Measurements from ENCODE around the gene CDK13. TPM values are rescaled to one million over a fixed set of nuclear protein-coding genes. Genes with fewer than 3 reads are reported as not detected.

The CDK13 gene
- total RNA-seq, 1 donor from 2014 or later, result 45.3 TPM

DNA sequence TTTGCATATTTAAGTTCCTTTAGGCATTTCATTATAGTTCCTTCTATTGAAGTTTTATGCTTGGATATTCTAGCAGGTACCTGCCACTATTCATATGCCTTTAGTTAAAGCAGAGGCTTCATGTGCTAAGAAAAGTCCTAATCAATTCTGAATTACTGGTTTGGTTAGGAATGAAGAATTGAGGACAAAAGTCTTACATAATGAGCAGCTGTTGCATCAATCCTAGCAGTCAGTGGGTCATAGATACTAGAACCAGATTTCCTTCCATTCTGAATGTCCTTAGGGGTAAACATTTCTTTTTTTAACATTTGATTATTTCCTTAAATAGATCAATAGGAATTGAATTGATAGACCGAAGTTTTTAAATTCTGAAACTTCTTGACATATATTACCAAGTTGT is 59.2 kb downstream of the CDK13 start:
- Mint-ChIP-seq H3K4me3 (ENCODE audit: unreplicated experiment) (no peak overlapping the region), H3K27ac (ENCODE audit: unreplicated experiment) (no peak overlapping the region), H3K36me3 (ENCODE audit: low read depth, unreplicated experiment) (peaks cover 11% of the 10 kb centered on the region), H3K4me1 (ENCODE audit: low read depth, unreplicated experiment) (peaks cover 11% of the 10 kb centered on the region), H3K27me3 (ENCODE audit: low read depth, unreplicated experiment) (no peaks in the 10 kb centered on the region), H3K9me3 (ENCODE audit: unreplicated experiment) (no peaks in the 10 kb centered on the region)
- H3K9me3 ChIP-seq (ENCODE audit: insufficient read depth, low read depth, low read length), result no peaks in the 10 kb centered on the region
- no peak overlapping the region for H2AFZ ChIP-seq (ENCODE audit: low read depth, low read length)
- peaks cover 2% of the 10 kb centered on the region for H3K36me3 ChIP-seq (ENCODE audit: insufficient read depth, low read length)
- H3K4me1 ChIP-seq (ENCODE audit: insufficient read depth, low read length), result peaks cover 8% of the 10 kb centered on the region
- no peak overlapping the region for H3K4me3 ChIP-seq (ENCODE audit: insufficient read depth, low read depth, low read length)
- no peak for DNase-seq (ENCODE audit: low read depth)
- peaks cover 8% of the 10 kb centered on the region for H3K79me2 ChIP-seq (ENCODE audit: insufficient read depth, low read length)
- no peaks in the 10 kb centered on the region for H3K27me3 ChIP-seq (ENCODE audit: insufficient read depth, low read length)
- peaks cover 34% of the 10 kb centered on the region for H4K20me1 ChIP-seq (ENCODE audit: insufficient read depth, low read length)
- TF ChIP-seq, protein P1, sequence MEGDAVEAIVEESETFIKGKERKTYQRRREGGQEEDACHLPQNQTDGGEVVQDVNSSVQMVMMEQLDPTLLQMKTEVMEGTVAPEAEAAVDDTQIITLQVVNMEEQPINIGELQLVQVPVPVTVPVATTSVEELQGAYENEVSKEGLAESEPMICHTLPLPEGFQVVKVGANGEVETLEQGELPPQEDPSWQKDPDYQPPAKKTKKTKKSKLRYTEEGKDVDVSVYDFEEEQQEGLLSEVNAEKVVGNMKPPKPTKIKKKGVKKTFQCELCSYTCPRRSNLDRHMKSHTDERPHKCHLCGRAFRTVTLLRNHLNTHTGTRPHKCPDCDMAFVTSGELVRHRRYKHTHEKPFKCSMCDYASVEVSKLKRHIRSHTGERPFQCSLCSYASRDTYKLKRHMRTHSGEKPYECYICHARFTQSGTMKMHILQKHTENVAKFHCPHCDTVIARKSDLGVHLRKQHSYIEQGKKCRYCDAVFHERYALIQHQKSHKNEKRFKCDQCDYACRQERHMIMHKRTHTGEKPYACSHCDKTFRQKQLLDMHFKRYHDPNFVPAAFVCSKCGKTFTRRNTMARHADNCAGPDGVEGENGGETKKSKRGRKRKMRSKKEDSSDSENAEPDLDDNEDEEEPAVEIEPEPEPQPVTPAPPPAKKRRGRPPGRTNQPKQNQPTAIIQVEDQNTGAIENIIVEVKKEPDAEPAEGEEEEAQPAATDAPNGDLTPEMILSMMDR (IDR thresholded peaks at IDR 0.05; ENCODE audit: insufficient read depth, low read depth, low read length), result no peak
- TF ChIP-seq EZH2 (IDR thresholded peaks at IDR 0.05; ENCODE audit: insufficient read depth, low read length), result no peak
- H3K27ac ChIP-seq (ENCODE audit: low read depth, low read length), result no peak overlapping the region
- no peak overlapping the region for H3K4me2 ChIP-seq (ENCODE audit: low read length)
- no peak for FAIRE-seq
- H3K9ac ChIP-seq (ENCODE audit: low read length), result no peak overlapping the region

- no peak overlapping the region for H3K27ac Mint-ChIP-seq (ENCODE audit: unreplicated experiment)
- no peak for FAIRE-seq
Observed at GRCh38 chr7:40014376-40014775, 64.3 kb downstream of the CDK13 start.

GRCh38 chr7:40015790-40016296 is 65.8 kb downstream of the CDK13 start:
- peaks cover 10% of the 10 kb centered on the region for H3K36me3 ChIP-seq (ENCODE audit: insufficient read depth, low read length)
- H3K4me2 ChIP-seq (ENCODE audit: low read length), result peak overlapping the region; percentile 19
- H3K9ac ChIP-seq (ENCODE audit: low read length), result no peak overlapping the region
- no peak for TF ChIP-seq EZH2 (IDR thresholded peaks at IDR 0.05; ENCODE audit: insufficient read depth, low read length)
- TF ChIP-seq, protein P1 (IDR thresholded peaks at IDR 0.05; ENCODE audit: insufficient read depth, low read depth, low read length), result no peak
- no peaks in the 10 kb centered on the region for H3K27me3 Mint-ChIP-seq (ENCODE audit: low read depth, unreplicated experiment)
- H3K27ac ChIP-seq (ENCODE audit: low read depth, low read length), result no peak overlapping the region
- H3K9me3 Mint-ChIP-seq (ENCODE audit: unreplicated experiment), result no peaks in the 10 kb centered on the region
- H3K36me3 Mint-ChIP-seq (ENCODE audit: low read depth, unreplicated experiment), result peaks cover 7% of the 10 kb centered on the region
- no peak for FAIRE-seq
- H3K4me1 Mint-ChIP-seq (ENCODE audit: low read depth, unreplicated experiment), result peaks cover 11% of the 10 kb centered on the region
- no peak overlapping the region for H3K27ac Mint-ChIP-seq (ENCODE audit: unreplicated experiment)
- H3K4me3 ChIP-seq (ENCODE audit: insufficient read depth, low read depth, low read length), result no peak overlapping the region
- H3K79me2 ChIP-seq (ENCODE audit: insufficient read depth, low read length), result peaks cover 6% of the 10 kb centered on the region
- no peaks in the 10 kb centered on the region for H3K27me3 ChIP-seq (ENCODE audit: insufficient read depth, low read length)
- H3K9me3 ChIP-seq (ENCODE audit: insufficient read depth, low read depth, low read length), result no peaks in the 10 kb centered on the region
- H2AFZ ChIP-seq (ENCODE audit: low read depth, low read length), result no peak overlapping the region
- H4K20me1 ChIP-seq (ENCODE audit: insufficient read depth, low read length), result peaks cover 23% of the 10 kb centered on the region
- no peak overlapping the region for H3K4me3 Mint-ChIP-seq (ENCODE audit: unreplicated experiment)
- H3K4me1 ChIP-seq (ENCODE audit: insufficient read depth, low read length), result peaks cover 4% of the 10 kb centered on the region
- DNase-seq (ENCODE audit: low read depth), result peak; percentile 47

More at GRCh38 chr7:40014376-40014775, 64.3 kb downstream of the CDK13 start:
- Histone ChIP-seq H3K4me1 (ENCODE audit: insufficient read depth, low read length) (peaks cover 4% of the 10 kb centered on the region), H3K9ac (ENCODE audit: low read length) (no peak overlapping the region), H3K9me3 (ENCODE audit: insufficient read depth, low read depth, low read length) (no peaks in the 10 kb centered on the region), H3K4me3 (ENCODE audit: insufficient read depth, low read depth, low read length) (no peak overlapping the region), H3K27ac (ENCODE audit: low read depth, low read length) (no peak overlapping the region), H3K36me3 (ENCODE audit: insufficient read depth, low read length) (peaks cover 9% of the 10 kb centered on the region), H3K27me3 (ENCODE audit: insufficient read depth, low read length) (no peaks in the 10 kb centered on the region), H4K20me1 (ENCODE audit: insufficient read depth, low read length) (peaks cover 19% of the 10 kb centered on the region), H2AFZ (ENCODE audit: low read depth, low read length) (no peak overlapping the region), H3K79me2 (ENCODE audit: insufficient read depth, low read length) (peaks cover 9% of the 10 kb centered on the region), H3K4me2 (ENCODE audit: low read length) (no peak overlapping the region)
- DNase-seq (ENCODE audit: low read depth), result no peak
- Mint-ChIP-seq H3K9me3 (ENCODE audit: unreplicated experiment) (no peaks in the 10 kb centered on the region), H3K4me3 (ENCODE audit: unreplicated experiment) (no peak overlapping the region), H3K36me3 (ENCODE audit: low read depth, unreplicated experiment) (peaks cover 12% of the 10 kb centered on the region), H3K27me3 (ENCODE audit: low read depth, unreplicated experiment) (no peaks in the 10 kb centered on the region), H3K4me1 (ENCODE audit: low read depth, unreplicated experiment) (peaks cover 11% of the 10 kb centered on the region)
- TF ChIP-seq, protein P1 (IDR thresholded peaks at IDR 0.05; ENCODE audit: insufficient read depth, low read depth, low read length), result no peak
- no peak for TF ChIP-seq EZH2 (IDR thresholded peaks at IDR 0.05; ENCODE audit: insufficient read depth, low read length)

All from astrocyte (in vitro differentiated cells and primary cell).